Retina (tissue), 1 donor: Measurements from ENCODE around the gene PRELID2.

Source experiments
- DNase-seq: peaks from one replicate; pipeline ENCODE4 v3.0.0-alpha.2; 2016

Gene PRELID2

DNA sequence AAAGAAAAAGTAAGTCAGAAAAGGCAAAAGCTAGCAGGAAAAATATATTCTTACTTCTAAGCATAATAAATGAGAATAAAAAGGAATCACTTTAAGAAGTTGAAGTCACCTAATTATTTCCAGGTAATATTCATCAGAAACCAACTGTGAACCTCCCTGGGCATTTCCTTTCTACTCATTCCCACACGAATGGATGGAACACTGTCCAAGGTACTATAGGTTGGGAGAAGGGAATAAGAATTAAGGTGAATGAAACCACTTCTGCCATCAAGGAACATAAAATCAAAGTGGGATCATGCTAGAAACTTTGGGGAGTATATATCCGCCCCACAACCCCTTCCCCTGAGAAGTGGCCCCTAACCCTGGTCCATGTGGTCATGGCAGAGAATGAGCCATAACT lies 41.6 kb downstream of the PRELID2 start:
- no peak for DNase-seq

- DNase-seq: no peak
Observed at GRCh38 chr5:145792840-145793239, 42.3 kb downstream of the PRELID2 start.

DNA sequence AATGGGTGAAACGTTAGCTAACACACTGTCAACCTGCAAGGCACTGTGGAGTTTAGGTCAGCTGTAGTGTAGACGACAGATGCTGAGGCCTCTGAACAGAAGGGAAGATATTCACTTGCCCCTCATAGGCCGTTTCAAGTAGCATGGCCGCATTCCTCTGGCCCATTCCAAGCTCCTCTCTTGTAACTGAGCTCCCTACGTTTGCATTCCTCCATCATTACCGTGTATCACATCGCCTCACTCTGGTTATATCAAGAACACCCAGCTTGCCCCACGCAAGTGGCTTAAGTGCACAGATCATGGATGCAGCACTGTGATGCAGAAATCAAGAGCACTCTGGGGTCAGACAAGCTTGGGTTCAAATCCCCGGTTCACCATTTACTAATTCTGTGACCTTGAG lies 43.3 kb downstream of the PRELID2 start:
- DNase-seq: no peak

- DNase-seq: no peak
Observed at GRCh38 chr5:145787996-145788395, 47.1 kb downstream of the PRELID2 start.

DNA sequence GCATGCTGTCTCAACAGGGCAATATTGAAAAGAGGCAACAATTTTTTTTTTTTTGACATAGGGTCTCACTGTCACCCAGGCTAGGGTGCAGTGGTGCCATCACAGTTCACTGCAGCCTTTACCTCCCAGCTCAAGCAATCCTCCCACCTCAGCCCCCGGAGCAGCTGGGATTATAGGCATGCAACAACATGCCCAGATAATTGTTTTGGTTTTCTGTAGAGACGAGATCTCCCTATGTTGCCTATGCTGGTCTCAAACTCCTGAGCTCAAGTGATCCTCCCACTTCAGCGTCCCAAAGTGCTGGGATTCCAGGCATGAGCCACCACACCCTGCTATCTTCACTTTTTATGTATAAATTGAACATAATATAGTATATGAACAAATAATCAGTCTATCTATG lies 47.6 kb downstream of the PRELID2 start:
- DNase-seq: no peak

DNA sequence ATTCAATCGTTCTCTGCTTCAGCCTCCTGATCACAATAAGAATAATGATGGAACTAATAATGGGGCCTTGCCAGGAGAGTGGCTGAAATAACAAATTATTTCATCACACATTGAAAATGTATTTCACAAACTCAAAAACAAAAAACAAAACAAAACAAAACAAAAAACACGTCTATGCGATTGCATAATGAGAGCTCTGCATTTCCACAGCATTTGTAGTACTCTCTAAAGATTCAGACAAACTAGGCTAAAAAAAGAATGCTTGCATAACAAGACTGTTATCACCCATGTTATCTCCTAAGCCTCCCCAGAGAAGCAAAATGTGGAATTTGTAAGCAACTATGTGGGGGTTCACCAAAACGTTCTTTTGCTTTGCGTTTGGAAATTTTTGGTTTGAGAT lies 48.1 kb downstream of the PRELID2 start:
- no peak for DNase-seq

DNA sequence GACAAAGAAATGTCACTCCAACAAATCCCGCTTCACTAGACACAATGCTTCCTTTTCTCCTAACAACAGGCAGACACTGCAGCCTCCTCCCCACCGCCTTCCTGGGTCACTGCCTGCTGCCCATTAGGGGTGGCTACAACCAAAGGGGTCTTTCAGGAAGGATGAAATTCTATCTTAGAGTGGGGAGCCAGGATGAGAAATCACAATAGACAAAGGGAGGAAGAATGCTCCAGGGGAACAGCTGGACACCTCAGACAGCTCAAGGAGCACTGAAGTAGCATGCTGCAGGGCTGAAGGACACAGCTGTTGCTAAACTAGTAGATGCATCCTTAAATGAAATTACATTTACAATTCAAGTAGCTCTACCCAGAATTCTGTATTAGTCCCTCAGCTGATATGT lies 54.2 kb downstream of the PRELID2 start:
- DNase-seq: peak; percentile 69

DNA sequence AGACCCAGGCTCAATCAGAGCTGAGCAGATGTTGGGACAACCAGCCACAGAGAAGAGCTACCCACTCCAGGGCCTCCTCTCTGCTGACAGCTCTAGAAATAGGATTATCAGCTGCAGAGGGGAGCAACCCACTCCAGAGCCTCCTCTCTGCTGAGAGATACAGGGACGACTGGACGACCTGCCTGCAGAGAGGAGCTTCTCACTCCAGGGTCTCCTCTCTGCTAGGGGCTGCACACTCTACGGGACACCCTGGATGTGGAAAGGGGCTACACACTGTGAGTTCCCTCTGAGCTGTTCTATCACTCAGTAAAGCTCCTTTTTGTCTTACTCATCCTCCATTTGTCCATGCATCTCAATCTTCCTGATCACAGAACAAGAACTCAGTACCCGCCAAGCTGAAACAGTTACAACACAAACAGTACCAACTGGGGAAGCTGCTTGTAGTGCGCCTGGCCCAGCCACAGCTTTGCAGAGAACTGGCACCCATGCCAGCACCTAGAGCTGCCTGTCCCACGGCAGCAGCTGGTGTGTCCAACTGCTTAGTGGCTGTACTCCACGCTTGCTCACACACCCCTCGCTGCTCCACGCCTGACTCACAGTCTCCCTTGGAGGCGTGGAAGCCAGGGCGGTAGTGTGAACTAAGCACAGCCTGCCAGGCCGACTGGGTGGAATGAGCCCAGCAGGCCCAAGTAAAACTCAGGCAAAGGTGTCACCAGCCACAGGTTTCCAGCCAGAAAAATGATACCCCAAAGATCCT lies 56.8 kb downstream of the PRELID2 start:
- no peak for DNase-seq

GRCh38 chr5:145777445-145778063 lies 57.6 kb downstream of the PRELID2 start:
- DNase-seq: no peak

DNA sequence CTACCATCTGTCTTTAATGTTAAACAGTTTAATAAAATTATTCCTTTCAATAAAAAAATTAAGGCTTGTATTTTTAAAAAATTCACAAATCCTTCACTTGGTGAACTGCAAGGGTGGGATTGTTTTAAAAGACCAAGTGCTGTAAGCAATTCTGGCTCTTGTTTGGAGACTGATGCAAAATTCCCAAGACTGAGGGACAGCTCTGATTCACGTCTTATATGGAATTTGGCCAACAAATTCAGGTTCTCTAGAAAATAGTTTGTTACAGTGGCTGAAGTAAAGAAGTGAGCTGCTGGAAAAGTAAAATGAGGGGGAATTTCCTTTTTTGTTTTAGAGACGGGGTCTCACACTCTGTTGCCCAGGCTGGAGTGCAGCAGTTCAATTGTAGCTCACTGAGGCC lies 58.3 kb downstream of the PRELID2 start:
- no peak for DNase-seq

- DNase-seq: no peak
Observed at GRCh38 chr5:145775893-145776444, 59.2 kb downstream of the PRELID2 start.

GRCh38 chr5:145775411-145775810 lies 59.7 kb downstream of the PRELID2 start:
- no peak for DNase-seq

DNA sequence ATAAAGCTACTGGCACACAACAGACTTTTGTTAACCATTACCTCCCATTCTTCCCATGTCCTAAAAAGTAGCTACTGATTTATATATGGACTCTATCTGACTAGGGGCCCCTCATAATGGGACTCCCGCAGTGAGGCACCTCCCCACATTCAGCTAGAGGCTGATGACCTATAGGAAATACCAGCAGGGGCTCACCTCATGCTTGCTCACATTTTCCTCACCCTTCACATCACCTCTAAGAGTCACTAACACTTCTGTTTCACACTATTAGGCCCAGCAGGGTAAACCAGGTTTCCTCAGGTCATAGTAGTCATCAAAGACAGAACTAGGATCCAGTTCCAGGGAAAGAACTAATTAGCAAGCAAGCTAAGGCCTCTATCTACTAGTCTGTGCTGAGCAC lies 60.7 kb downstream of the PRELID2 start:
- no peak for DNase-seq

DNA sequence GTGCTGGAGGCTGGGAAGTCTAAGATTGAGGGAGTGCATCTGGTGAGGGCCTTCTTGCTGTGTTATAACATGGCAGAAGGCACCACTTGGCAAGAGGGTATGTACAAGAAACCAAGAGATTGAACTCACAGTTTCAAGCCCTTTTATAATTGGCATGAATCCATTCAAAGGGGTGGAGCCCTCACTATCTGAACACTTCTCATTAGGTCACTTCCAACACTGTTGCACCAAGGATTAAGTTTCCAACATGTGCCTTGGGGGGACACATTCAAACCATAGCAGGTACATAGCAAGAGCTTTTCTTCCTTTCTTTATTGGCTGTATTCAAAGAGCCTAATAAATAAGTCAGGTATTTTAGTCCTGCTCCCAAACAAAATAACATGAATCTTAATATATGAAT lies 62.7 kb downstream of the PRELID2 start:
- no peak for DNase-seq

- no peak for DNase-seq
Observed at GRCh38 chr5:145768863-145769262, 66.3 kb downstream of the PRELID2 start.

DNA sequence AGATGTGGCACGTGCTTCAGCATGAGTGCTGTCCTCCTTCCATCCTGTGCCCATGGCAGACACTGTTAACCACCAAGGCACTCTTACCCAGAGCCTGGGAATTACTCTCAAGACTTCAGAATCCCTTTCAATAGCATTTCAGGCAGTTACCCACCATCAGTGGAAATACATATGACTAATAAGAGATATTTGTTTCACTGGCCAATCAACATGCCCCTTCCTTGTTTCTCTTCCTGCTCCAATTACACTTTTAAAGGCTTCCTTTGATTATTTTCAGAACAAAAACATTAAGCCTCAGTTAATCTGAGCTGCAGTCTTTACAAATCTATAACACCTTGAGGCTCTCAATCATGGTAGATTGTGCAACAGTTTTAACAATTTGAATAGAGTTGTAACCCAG lies 70.8 kb downstream of the PRELID2 start:
- no peak for DNase-seq

GRCh38 chr5:145762833-145763232 lies 72.3 kb downstream of the PRELID2 start:
- DNase-seq: no peak

DNA sequence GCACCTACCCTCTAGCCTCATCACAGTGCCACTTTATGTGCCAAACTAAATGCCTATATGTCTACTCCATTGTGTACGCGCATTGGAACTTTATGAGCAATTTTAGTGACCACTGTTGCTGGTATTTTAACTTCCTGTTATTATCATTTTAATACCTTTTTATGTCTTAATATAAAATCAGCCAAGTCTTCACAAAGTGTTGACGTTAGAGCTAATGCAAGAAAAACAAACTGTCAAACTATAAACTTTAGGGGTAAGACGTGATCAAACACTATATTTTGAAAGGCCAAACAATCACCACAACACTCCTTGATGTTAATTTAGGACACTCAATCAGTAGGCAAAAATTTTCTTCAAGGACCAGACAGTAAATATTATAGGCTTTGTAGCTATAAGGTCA lies 73.9 kb downstream of the PRELID2 start:
- no peak for DNase-seq

DNA sequence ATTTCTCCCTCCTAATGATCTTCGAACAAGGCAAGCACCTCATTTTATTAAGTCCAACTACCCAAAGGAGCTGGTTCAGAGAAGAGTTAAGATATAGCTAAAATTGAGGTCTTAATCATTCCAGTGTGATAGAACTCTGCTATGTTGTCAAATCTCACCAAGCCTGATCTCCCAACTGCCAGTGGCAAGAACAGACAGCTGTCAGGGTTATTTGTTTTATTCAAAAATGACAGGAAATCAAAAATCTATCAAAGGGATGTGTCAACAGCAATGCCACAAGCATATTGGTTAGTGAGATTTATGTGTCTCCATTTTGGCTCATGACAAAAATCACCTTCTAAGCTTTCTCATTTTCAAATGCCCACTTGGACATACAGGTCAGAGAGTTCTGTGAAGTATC lies 74.5 kb downstream of the PRELID2 start:
- DNase-seq: no peak

DNA sequence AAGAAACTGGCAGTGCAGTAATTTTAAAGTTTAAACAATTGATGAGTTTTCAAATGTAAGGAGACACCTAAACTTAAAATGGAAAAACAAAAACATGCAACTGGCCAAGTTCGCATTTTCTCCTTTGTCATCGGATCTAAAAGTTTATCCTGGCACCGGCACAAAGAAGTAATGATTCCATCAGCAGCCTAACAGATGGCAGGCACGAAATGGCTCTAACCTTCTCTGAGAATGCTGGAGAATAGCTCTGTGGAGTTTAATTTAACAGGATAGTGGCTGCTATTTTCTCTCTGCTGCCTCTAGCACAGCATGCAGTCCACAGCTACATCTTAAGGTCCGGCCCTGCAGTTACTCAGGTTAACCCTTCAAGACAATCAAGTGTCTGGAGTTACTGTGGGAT lies 82.2 kb downstream of the PRELID2 start:
- DNase-seq: no peak

DNA sequence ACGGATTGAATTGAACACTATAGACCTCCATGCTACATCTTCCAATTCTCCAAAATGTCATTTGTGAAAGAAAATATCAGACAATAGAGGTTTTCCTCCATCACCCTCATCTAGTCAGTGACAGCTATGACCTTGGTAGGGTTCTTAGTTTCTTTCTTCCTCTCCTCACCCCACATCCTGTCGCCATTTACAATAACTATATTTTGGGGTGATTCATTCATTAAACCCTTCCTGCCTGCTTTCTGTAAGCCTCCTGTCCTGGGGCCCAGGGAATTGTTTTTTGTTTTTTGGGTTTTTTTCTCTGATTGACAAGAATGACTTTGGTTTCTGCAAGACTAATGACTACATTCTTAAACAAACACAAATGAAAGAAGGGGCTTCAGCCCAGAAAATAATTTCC lies 82.6 kb downstream of the PRELID2 start:
- no peak for DNase-seq

DNA sequence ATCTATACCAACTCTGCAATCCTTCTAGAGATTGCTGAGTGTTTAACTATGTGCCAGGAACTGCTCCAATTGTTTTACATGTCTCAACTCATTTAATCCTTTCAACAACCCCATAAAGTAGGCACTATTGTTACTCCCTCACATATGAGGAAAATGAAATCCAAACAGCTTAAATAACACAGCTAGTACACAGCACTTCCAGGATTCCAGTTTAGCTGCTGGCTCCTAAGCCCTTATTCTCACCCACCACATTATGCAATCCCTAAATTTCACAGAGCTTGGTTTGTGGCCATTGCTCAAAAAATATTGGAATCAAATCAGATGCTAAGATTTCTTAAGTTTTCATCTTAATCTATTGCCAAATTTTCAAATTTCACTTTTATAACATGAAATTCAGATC lies 84.9 kb downstream of the PRELID2 start:
- DNase-seq: no peak

GRCh38 chr5:145743396-145744061 lies 91.6 kb downstream of the PRELID2 start:
- DNase-seq: peak; percentile 21

GRCh38 chr5:145739843-145740242 lies 95.3 kb downstream of the PRELID2 start:
- no peak for DNase-seq
